Sigmoid colon (tissue), 7 donors: ENCODE results near the gene LEMD3. TPM values are rescaled to one million over a fixed set of nuclear protein-coding genes. Genes with fewer than 3 reads are reported as not detected.

ENCODE experiments used
- DNase-seq: peaks from one replicate; pipeline ENCODE4 v3.0.0-alpha.2; 2019
- H3K27ac ChIP-seq, 4 donors: fragments of 200-600 bp; sonication (generic); one replicate each; pipeline ENCODE4 v1.5.1; 2016 to 2019; ENCODE audit warnings: mild to moderate bottlenecking in 1 of 4
- H3K27me3 ChIP-seq, 3 donors: fragments of 200-600 bp; sonication (generic); one replicate each; pipeline ENCODE4 v1.5.1; 2019; ENCODE audit warnings: mild to moderate bottlenecking in 1 of 3
- H3K36me3 ChIP-seq, 4 donors: fragments of 200-600 bp; sonication (generic); one replicate each; pipeline ENCODE4 v1.5.1; 2016 to 2019
- H3K4me1 ChIP-seq, 4 donors: fragments of 200-600 bp; sonication (generic); one replicate each; pipeline ENCODE4 v1.5.1; 2017 to 2019
- H3K4me3 ChIP-seq, 4 donors: fragments of 200-600 bp; sonication (generic); one replicate each; pipeline ENCODE4 v1.5.1; 2017 to 2019; ENCODE audit warnings: mild to moderate bottlenecking in 2 of 4, moderate library complexity in 1 of 4
- H3K9me3 ChIP-seq, 4 donors: fragments of 200-600 bp in 3 of 4; sonication (generic) in 3 of 4; one replicate each; pipeline versions ENCODE4 v1.5.1 to v1.6.1; 2013 to 2019
- EP300 ChIP-seq, 4 donors: sonication (generic); formaldehyde crosslinking; IDR thresholded peaks; one replicate each; pipeline ENCODE4 v1.6.1; 2017; ENCODE audit warnings: antibody characterized with exemption in 4 of 4
- POLR2A ChIP-seq, 2 donors: fragments of 450-650 bp; IDR thresholded peaks; one replicate each; pipeline ENCODE4 v1.6.1; 2016; ENCODE audit warnings: antibody characterized with exemption in 2 of 2, mild to moderate bottlenecking in 2 of 2, moderate library complexity in 2 of 2
- POLR2AphosphoS5 ChIP-seq, 4 donors: sonication (generic); formaldehyde crosslinking; IDR thresholded peaks; one replicate each; pipeline ENCODE4 v1.6.1; 2017; ENCODE audit warnings: antibody characterized with exemption in 4 of 4
- WGBS, 2 donors: extraction: QIAGEN DNeasy Blood & Tissue Kit; methylation state at CpG; one replicate each; pipeline ENCODE4 v1.1.7; 2013; 5-methylcytosine and 5-hydroxymethylcytosine counted together
- intact Hi-C: fragments of 100-400 bp; cut with DNase I; formaldehyde crosslinking; loops from one replicate; pipeline ENCODE4 v1.15.1; 2023
- polyA plus RNA-seq, 3 donors: library from polyadenylated mRNA; stranded (reverse); fragments of 200-250 nt; gene quantifications; one replicate each; pipeline ENCODE4 v1.2.3, GENCODE V29; 2013
- total RNA-seq, 4 donors: library from RNA; depleted of rRNA; stranded (reverse); fragments of >200 nt; gene quantifications; one replicate each; pipeline ENCODE4 v1.1.0, GENCODE V29; 2016
- TF ChIP-seq, protein P1 (sequence below), 4 experiments: fragments of 450-650 bp in 3 of 4; fragments of 200-600 bp in 1 of 4; IDR thresholded peaks; one replicate each; pipeline ENCODE4 v1.5.1; 2016 to 2019; ENCODE audit warnings: antibody characterized with exemption in 4 of 4, mild to moderate bottlenecking in 3 of 4, moderate library complexity in 2 of 4
- donor health status: healthy with polysubstance abuse.
- donor health status: Bipolar disorder and iron deficiency.
- donor health status: healthy.

Gene LEMD3
- total and polyA plus RNA-seq, 7 donors: 3.6 to 32.7 (median 17.7) TPM

DNA sequence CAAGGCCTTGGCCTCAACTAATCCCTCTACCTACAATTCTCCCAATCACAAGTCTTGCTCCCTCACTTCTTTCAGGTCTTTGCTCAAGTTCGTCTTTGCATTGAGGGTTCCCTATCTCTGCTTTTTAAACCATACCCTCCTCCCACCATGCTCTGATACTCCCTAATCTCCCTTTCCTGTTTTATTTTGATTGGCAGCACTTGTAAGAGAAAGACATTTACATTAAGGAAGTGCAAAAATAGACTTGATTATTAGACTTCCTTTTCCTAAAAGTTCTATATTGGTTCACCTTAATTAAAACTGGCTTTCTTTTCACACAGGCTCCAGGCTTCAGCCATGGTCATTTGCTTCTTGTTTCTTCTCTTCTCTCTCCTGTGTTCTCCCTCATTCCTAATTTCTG is 30.0 kb upstream of the LEMD3 start:
- TF ChIP-seq POLR2AphosphoS5 (IDR thresholded peaks at IDR 0.05) (no peak), POLR2A (IDR thresholded peaks at IDR 0.05) (no peak), EP300 (IDR thresholded peaks at IDR 0.05) (no peak)
- TF ChIP-seq, protein P1, sequence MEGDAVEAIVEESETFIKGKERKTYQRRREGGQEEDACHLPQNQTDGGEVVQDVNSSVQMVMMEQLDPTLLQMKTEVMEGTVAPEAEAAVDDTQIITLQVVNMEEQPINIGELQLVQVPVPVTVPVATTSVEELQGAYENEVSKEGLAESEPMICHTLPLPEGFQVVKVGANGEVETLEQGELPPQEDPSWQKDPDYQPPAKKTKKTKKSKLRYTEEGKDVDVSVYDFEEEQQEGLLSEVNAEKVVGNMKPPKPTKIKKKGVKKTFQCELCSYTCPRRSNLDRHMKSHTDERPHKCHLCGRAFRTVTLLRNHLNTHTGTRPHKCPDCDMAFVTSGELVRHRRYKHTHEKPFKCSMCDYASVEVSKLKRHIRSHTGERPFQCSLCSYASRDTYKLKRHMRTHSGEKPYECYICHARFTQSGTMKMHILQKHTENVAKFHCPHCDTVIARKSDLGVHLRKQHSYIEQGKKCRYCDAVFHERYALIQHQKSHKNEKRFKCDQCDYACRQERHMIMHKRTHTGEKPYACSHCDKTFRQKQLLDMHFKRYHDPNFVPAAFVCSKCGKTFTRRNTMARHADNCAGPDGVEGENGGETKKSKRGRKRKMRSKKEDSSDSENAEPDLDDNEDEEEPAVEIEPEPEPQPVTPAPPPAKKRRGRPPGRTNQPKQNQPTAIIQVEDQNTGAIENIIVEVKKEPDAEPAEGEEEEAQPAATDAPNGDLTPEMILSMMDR (IDR thresholded peaks at IDR 0.05): no peak
- Histone ChIP-seq H3K4me1 (no peaks in the 10 kb centered on the region), H3K27me3 (peaks cover 0 to 17% (median 4%) of the 10 kb centered on the region in 3 donors), H3K36me3 (no peaks in the 10 kb centered on the region), H3K27ac (no peak overlapping the region), H3K4me3 (no peak overlapping the region), H3K9me3 (peaks cover 0 to 4% (median 0%) of the 10 kb centered on the region in 4 donors)
- no peak for DNase-seq
- intact Hi-C loops: no loop called here
- WGBS, 2 donors: 55 to 87% methylated on average over 1 of the region's 1 CpG

DNA sequence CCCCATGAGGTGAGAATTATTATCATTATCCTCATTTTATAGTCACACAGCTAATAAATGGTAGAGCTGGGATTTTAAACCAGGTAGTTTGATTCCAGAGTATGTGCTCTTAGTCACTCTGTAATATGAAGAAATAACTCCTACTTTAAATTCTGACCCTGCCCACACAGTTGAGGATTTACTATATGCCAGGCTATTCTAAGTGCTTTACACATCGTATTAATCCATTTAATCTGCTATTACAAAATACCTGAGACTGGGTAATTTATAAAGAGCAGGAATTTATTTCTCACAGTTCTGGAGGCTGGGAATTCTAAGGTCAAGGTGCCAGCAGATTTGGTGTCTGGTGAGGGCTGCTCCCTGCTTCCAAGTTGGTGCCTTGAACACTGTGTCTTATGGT is 28.6 kb upstream of the LEMD3 start:
- no peak for DNase-seq
- WGBS, 2 donors: 83 to 92% methylated on average over 1 of the region's 1 CpG
- no peaks in the 10 kb centered on the region for H3K4me1 ChIP-seq
- no peaks in the 10 kb centered on the region for H3K36me3 ChIP-seq
- intact Hi-C loops: no loop called here
- H3K27me3 ChIP-seq: peaks cover 0 to 17% (median 4%) of the 10 kb centered on the region in 3 donors
- H3K9me3 ChIP-seq: peaks cover 0 to 3% (median 0%) of the 10 kb centered on the region in 4 donors
- no peak overlapping the region for H3K4me3 ChIP-seq
- no peak overlapping the region for H3K27ac ChIP-seq
- no peak for TF ChIP-seq POLR2A (IDR thresholded peaks at IDR 0.05)
- TF ChIP-seq POLR2AphosphoS5 (IDR thresholded peaks at IDR 0.05): no peak
- TF ChIP-seq, protein P1 (IDR thresholded peaks at IDR 0.05): no peak
- TF ChIP-seq EP300 (IDR thresholded peaks at IDR 0.05): no peak

DNA sequence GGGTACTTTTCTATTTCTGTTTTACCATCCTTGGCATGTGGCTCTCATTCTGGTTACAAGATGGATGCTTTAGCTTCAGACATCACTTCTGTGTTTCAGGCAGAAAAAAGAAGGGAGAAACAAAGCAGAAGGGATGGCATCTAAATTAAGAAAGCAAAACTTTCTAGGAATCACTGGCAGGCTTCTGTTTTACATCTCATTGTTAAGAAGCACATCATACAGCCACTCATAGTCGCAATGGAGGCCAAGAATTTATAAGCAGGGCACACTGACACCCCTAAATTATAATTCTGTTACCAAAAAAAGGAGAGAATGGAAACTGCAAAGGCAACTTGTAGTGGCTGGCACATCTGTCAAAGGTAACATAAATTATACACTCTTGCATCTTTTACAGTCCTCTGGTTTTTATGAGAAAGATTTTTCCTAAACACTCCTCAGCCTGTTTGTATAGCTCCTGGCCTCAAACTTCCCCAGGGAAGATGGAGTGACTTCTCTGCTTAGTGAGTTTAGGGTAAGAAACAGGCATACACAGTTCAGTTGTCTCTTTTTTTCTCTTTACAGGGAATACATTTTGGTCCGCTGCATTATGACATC is 22.0 kb upstream of the LEMD3 start:
- TF ChIP-seq POLR2A (IDR thresholded peaks at IDR 0.05): no peak
- peak in 1 of 4 donors; percentile 22 for TF ChIP-seq EP300 (IDR thresholded peaks at IDR 0.05)
- TF ChIP-seq POLR2AphosphoS5 (IDR thresholded peaks at IDR 0.05): peak; percentile 57 to 77 (median 72)
- H3K27ac ChIP-seq: peak overlapping the region in 1 of 4 donors; percentile 27
- H3K4me1 ChIP-seq: peaks cover 0 to 13% (median 7%) of the 10 kb centered on the region in 4 donors
- WGBS, 2 donors: 79 to 80% methylated on average over 2 of the region's 2 CpGs
- H3K4me3 ChIP-seq: no peak overlapping the region
- no peaks in the 10 kb centered on the region for H3K9me3 ChIP-seq
- no peaks in the 10 kb centered on the region for H3K36me3 ChIP-seq
- H3K27me3 ChIP-seq: peaks cover 0 to 14% (median 0%) of the 10 kb centered on the region in 3 donors
- DNase-seq: no peak
- intact Hi-C loops: no loop called here

DNA sequence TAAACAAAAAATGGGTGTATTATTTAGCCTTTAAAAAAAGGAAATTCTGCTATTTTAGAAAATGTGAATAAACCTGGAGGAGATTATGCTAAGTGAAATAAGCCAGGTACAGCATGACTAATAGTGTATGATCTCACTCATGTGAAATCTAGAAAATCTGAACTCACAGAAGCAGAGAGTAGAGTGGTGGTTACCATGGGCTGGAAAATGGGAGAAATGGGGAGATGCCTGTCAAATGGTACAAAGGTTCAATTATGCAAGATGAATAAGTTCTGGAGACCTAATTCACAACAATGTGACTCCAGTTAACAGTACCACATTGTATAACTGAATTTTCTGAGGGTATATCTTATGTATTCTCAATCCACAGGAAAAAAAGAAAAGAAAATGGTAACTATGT is 17.4 kb upstream of the LEMD3 start:
- H3K27ac ChIP-seq: no peak overlapping the region
- intact Hi-C loops: no loop called here
- peaks cover 0 to 8% (median 1%) of the 10 kb centered on the region in 4 donors for H3K4me1 ChIP-seq
- no peak for DNase-seq
- H3K4me3 ChIP-seq: no peak overlapping the region
- no peaks in the 10 kb centered on the region for H3K9me3 ChIP-seq
- no peaks in the 10 kb centered on the region for H3K36me3 ChIP-seq
- H3K27me3 ChIP-seq: no peaks in the 10 kb centered on the region
- TF ChIP-seq POLR2AphosphoS5 (IDR thresholded peaks at IDR 0.05) (no peak), POLR2A (IDR thresholded peaks at IDR 0.05) (no peak), EP300 (IDR thresholded peaks at IDR 0.05) (no peak)
- TF ChIP-seq, protein P1 (IDR thresholded peaks at IDR 0.05): no peak

DNA sequence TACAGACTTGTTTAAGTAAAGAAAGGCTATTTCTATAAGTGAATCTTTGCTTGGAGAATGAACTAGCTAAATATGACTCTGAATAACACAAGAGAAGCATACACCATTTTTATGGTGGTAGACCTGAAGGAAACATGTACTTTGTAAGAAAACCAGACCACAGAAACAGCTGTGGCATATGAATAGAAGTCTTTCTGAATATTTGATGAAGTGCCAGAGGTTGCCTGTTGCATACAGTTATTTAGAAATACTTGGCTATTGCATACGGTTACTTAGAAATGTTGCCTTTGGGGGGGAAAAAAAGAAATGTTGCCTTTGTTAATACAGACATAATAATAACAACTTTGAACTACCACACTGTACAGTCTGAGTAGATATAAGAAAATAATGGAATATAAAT is 16.8 kb upstream of the LEMD3 start:
- no peaks in the 10 kb centered on the region for H3K36me3 ChIP-seq
- DNase-seq: no peak
- no peak overlapping the region for H3K4me3 ChIP-seq
- peaks cover 0 to 3% (median 0%) of the 10 kb centered on the region in 4 donors for H3K4me1 ChIP-seq
- intact Hi-C loops: no loop called here
- H3K9me3 ChIP-seq: no peaks in the 10 kb centered on the region
- TF ChIP-seq, protein P1 (IDR thresholded peaks at IDR 0.05): no peak
- TF ChIP-seq POLR2AphosphoS5 (IDR thresholded peaks at IDR 0.05) (no peak), POLR2A (IDR thresholded peaks at IDR 0.05) (no peak), EP300 (IDR thresholded peaks at IDR 0.05) (no peak)
- 66 to 79% methylated on average over 1 of the region's 1 CpG for WGBS, 2 donors
- no peak overlapping the region for H3K27ac ChIP-seq
- H3K27me3 ChIP-seq: no peaks in the 10 kb centered on the region
